ENCODE data around the gene GHSR.

Gene GHSR

GRCh38 chr3:172441581-172441980 is 6.7 kb downstream of the GHSR start:
- no peak for FAIRE-seq

GRCh38 chr3:172438186-172438585 is 10.1 kb downstream of the GHSR start:
- DNase-seq (ENCODE audit: extremely low spot score, insufficient read length, low read depth) (no peak), FAIRE-seq (no peak)

More at GRCh38 chr3:172441581-172441980, 6.7 kb downstream of the GHSR start:
- no peak for DNase-seq (ENCODE audit: extremely low spot score, insufficient read length, low read depth)

- DNase-seq (ENCODE audit: extremely low spot score, insufficient read length, low read depth) (no peak), FAIRE-seq (no peak)
These were observed 10.5 kb downstream of the GHSR start for GRCh38 chr3:172437713-172438112.

GRCh38 chr3:172415323-172415722 is 32.9 kb downstream of the GHSR start:
- FAIRE-seq, result no peak

GRCh38 chr3:172411478-172411947 is 36.7 kb downstream of the GHSR start:
- FAIRE-seq (no peak), DNase-seq (ENCODE audit: extremely low spot score, insufficient read length, low read depth) (no peak)

More at GRCh38 chr3:172415323-172415722, 32.9 kb downstream of the GHSR start:
- no peak for DNase-seq (ENCODE audit: extremely low spot score, insufficient read length, low read depth)

GRCh38 chr3:172410702-172411477 is 37.4 kb downstream of the GHSR start:
- FAIRE-seq, result no peak
- no peak for DNase-seq (ENCODE audit: extremely low spot score, insufficient read length, low read depth)

GRCh38 chr3:172407872-172408271 is 40.4 kb downstream of the GHSR start:
- FAIRE-seq, result no peak
- DNase-seq (ENCODE audit: extremely low spot score, insufficient read length, low read depth), result no peak

- DNase-seq (ENCODE audit: extremely low spot score, insufficient read length, low read depth) (no peak), FAIRE-seq (no peak)
These were observed 42.3 kb downstream of the GHSR start for GRCh38 chr3:172405914-172406313.

- no peak for FAIRE-seq
These were observed 43.9 kb downstream of the GHSR start for GRCh38 chr3:172404237-172404962.

GRCh38 chr3:172402892-172403643 is 45.2 kb downstream of the GHSR start:
- no peak for FAIRE-seq
- no peak for DNase-seq (ENCODE audit: extremely low spot score, insufficient read length, low read depth)

More at GRCh38 chr3:172404237-172404962, 43.9 kb downstream of the GHSR start:
- no peak for DNase-seq (ENCODE audit: extremely low spot score, insufficient read length, low read depth)

GRCh38 chr3:172402090-172402489 is 46.2 kb downstream of the GHSR start:
- FAIRE-seq (no peak), DNase-seq (ENCODE audit: extremely low spot score, insufficient read length, low read depth) (no peak)

GRCh38 chr3:172398484-172398883 is 49.8 kb downstream of the GHSR start:
- DNase-seq (ENCODE audit: extremely low spot score, insufficient read length, low read depth), result no peak

GRCh38 chr3:172397716-172398405 is 50.4 kb downstream of the GHSR start:
- FAIRE-seq (no peak), DNase-seq (ENCODE audit: extremely low spot score, insufficient read length, low read depth) (no peak)

More at GRCh38 chr3:172398484-172398883, 49.8 kb downstream of the GHSR start:
- no peak for FAIRE-seq

GRCh38 chr3:172396400-172396799 is 51.9 kb downstream of the GHSR start:
- DNase-seq (ENCODE audit: extremely low spot score, insufficient read length, low read depth) (no peak), FAIRE-seq (no peak)

GRCh38 chr3:172394692-172395091 is 53.6 kb downstream of the GHSR start:
- no peak for FAIRE-seq
- no peak for DNase-seq (ENCODE audit: extremely low spot score, insufficient read length, low read depth)

Measured in GM18507 (cell line).